Esophagus muscularis mucosa (tissue), 3 donors: ENCODE measurements around the gene ZRANB3.

Experiments used
- POLR2A ChIP-seq: fragments of 450-650 bp; IDR thresholded peaks from one replicate; pipeline ENCODE4 v1.6.1; 2017; ENCODE audit warnings: antibody characterized with exemption, moderate library complexity, mild to moderate bottlenecking, low read depth
- POLR2AphosphoS5 ChIP-seq, 2 donors: sonication (generic); formaldehyde crosslinking; IDR thresholded peaks; one replicate each; pipeline ENCODE4 v1.6.1; 2017; ENCODE audit warnings: antibody characterized with exemption in 2 of 2
- TF ChIP-seq, protein P1 (sequence below), 3 experiments: fragments of 200-600 bp in 2 of 3; fragments of 450-650 bp in 1 of 3; sonication (generic) in 2 of 3; IDR thresholded peaks; one replicate each; pipeline ENCODE4 v1.5.1; 2017 to 2019; ENCODE audit warnings: antibody characterized with exemption in 3 of 3, mild to moderate bottlenecking in 2 of 3, moderate library complexity in 1 of 3

DNA sequence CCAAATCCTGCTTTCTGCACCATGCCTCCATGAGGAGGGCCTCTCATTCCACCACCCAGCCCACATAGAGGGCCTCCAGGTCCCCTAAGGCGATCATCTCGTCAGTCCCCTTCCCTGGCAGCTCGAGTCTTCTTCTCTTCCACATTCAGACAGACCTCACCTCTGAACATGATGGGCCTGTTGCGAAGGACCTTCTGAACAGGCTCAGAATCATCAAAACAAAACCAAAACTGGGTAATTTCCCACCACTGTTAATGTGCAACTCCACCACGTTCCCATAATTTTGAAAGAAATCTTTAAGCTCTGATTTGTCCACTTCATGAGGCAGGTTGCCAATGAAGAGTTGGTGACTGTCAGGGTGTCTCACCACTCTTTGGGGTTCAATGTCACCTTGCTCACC is 20.4 kb downstream of the ZRANB3 start:
- TF ChIP-seq POLR2AphosphoS5 (IDR thresholded peaks at IDR 0.05) (no peak), POLR2A (no peak)
- TF ChIP-seq, protein P1, sequence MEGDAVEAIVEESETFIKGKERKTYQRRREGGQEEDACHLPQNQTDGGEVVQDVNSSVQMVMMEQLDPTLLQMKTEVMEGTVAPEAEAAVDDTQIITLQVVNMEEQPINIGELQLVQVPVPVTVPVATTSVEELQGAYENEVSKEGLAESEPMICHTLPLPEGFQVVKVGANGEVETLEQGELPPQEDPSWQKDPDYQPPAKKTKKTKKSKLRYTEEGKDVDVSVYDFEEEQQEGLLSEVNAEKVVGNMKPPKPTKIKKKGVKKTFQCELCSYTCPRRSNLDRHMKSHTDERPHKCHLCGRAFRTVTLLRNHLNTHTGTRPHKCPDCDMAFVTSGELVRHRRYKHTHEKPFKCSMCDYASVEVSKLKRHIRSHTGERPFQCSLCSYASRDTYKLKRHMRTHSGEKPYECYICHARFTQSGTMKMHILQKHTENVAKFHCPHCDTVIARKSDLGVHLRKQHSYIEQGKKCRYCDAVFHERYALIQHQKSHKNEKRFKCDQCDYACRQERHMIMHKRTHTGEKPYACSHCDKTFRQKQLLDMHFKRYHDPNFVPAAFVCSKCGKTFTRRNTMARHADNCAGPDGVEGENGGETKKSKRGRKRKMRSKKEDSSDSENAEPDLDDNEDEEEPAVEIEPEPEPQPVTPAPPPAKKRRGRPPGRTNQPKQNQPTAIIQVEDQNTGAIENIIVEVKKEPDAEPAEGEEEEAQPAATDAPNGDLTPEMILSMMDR (IDR thresholded peaks at IDR 0.05): no peak
